ENCODE data around the gene WDR64. TPM values are rescaled to one million over a fixed set of nuclear protein-coding genes. Genes with fewer than 3 reads are reported as not detected.

The WDR64 gene
- total RNA-seq, 1 donor from 2014 or later, result 0.17 TPM

GRCh38 chr1:241707442-241707841, 55.4 kb downstream of the WDR64 start:
- Mint-ChIP-seq H3K27ac (ENCODE audit: unreplicated experiment) (no peak overlapping the region), H3K27me3 (ENCODE audit: low read depth) (peaks cover 3% of the 10 kb centered on the region), H3K36me3 (ENCODE audit: low read depth) (no peaks in the 10 kb centered on the region), H3K9me3 (ENCODE audit: low read depth) (no peaks in the 10 kb centered on the region), H3K4me1 (ENCODE audit: low read depth) (peaks cover 11% of the 10 kb centered on the region), H3K4me3 (ENCODE audit: unreplicated experiment) (no peak overlapping the region)
- no peak for DNase-seq (ENCODE audit: low spot score)
- TF ChIP-seq, protein P1, sequence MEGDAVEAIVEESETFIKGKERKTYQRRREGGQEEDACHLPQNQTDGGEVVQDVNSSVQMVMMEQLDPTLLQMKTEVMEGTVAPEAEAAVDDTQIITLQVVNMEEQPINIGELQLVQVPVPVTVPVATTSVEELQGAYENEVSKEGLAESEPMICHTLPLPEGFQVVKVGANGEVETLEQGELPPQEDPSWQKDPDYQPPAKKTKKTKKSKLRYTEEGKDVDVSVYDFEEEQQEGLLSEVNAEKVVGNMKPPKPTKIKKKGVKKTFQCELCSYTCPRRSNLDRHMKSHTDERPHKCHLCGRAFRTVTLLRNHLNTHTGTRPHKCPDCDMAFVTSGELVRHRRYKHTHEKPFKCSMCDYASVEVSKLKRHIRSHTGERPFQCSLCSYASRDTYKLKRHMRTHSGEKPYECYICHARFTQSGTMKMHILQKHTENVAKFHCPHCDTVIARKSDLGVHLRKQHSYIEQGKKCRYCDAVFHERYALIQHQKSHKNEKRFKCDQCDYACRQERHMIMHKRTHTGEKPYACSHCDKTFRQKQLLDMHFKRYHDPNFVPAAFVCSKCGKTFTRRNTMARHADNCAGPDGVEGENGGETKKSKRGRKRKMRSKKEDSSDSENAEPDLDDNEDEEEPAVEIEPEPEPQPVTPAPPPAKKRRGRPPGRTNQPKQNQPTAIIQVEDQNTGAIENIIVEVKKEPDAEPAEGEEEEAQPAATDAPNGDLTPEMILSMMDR (IDR thresholded peaks at IDR 0.05), result no peak

DNA sequence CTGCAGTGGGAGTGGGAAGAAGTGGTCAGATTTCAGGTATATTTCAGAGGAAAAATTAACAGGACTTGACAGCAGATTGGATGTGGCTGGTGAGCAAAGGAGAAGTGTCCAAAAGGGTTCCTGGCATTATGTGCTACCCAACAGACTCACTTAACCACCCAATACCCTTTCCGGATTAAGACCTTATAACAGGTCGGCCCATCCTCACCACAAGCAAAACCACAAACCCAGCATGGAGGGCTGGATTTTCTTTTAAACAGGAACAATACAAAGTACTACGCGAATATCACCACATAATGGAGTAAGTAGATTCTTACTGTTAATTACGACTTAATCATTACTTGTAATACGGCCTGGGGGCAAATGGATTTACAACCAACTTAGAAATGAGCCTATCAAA, 59.2 kb downstream of the WDR64 start:
- Mint-ChIP-seq H3K4me1 (ENCODE audit: low read depth) (peaks cover 8% of the 10 kb centered on the region), H3K9me3 (ENCODE audit: low read depth) (no peaks in the 10 kb centered on the region), H3K27me3 (ENCODE audit: low read depth) (peaks cover 7% of the 10 kb centered on the region), H3K27ac (ENCODE audit: unreplicated experiment) (no peak overlapping the region), H3K36me3 (ENCODE audit: low read depth) (no peaks in the 10 kb centered on the region), H3K4me3 (ENCODE audit: unreplicated experiment) (no peak overlapping the region)
- DNase-seq (ENCODE audit: low spot score), result no peak
- TF ChIP-seq, protein P1 (IDR thresholded peaks at IDR 0.05), result no peak

DNA sequence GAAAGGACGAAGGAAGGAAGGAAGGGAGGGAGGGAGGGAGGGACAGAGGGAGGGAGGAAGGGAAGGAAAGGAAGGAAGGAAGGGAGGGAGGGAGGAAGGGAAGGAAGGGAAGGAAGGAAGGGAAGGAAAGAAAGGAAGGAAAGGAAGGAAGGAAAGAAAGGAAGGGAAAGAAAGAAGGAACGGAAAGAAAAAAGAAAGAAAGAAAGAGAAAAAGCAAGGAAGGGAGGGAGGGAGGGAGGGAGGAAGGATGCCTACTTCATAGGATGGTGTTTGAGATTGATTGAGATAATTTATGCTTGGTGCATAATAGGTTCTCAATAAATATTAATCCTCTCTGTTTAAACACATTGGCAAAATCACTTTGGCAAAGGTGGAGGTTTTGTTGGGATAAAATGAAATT, 61.2 kb downstream of the WDR64 start:
- no peaks in the 10 kb centered on the region for H3K9me3 Mint-ChIP-seq (ENCODE audit: low read depth)
- no peak for DNase-seq (ENCODE audit: low spot score)
- H3K27ac Mint-ChIP-seq (ENCODE audit: unreplicated experiment), result no peak overlapping the region
- TF ChIP-seq, protein P1 (IDR thresholded peaks at IDR 0.05), result no peak
- no peaks in the 10 kb centered on the region for H3K4me1 Mint-ChIP-seq (ENCODE audit: low read depth)
- H3K27me3 Mint-ChIP-seq (ENCODE audit: low read depth), result peaks cover 14% of the 10 kb centered on the region
- H3K4me3 Mint-ChIP-seq (ENCODE audit: unreplicated experiment), result no peak overlapping the region
- H3K36me3 Mint-ChIP-seq (ENCODE audit: low read depth), result no peaks in the 10 kb centered on the region

DNA sequence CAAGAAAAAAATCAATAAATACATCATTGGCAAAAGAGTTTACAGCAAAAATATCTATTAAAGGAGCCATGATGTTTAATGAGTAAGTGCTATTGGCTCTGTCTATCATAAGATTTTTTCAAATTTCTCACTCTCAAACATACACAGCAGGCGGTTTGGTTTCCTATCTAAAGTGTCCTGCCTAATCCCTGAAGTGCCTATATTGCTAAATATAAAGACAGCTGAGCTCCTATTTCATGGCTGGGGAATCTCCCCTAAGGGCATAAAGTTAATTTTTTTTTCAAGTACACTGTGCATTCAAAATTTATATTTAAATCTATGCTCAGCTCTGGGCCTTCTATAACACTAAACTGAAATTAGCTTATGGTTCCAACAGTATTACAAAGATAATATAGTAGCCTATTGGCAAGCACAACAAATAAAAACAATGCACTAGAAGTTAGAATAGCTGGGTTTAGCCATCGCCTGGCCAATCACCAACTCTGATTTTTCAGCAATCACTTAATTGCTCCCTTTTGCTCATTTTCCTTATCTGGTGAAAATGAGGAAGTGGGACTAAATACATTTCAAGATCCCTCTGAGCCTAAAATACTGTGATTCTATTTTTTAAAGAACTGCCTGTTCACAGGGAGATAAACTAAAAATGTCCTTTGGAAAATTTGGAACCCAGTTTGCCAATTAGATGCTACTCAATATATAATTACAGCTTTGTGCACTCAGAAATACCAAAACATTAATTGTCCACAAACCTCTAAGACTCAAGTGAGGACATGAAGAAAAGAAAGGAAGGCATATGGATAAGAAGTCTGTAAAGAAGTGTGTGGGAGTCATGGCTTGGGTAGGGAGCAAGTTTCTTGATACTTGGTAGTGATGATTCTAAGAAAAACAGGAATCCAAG, 62.5 kb downstream of the WDR64 start:
- H3K27ac Mint-ChIP-seq (ENCODE audit: unreplicated experiment), result no peak overlapping the region
- H3K9me3 Mint-ChIP-seq (ENCODE audit: low read depth), result no peaks in the 10 kb centered on the region
- no peak for DNase-seq (ENCODE audit: low spot score)
- no peaks in the 10 kb centered on the region for H3K4me1 Mint-ChIP-seq (ENCODE audit: low read depth)
- no peaks in the 10 kb centered on the region for H3K36me3 Mint-ChIP-seq (ENCODE audit: low read depth)
- peaks cover 14% of the 10 kb centered on the region for H3K27me3 Mint-ChIP-seq (ENCODE audit: low read depth)
- H3K4me3 Mint-ChIP-seq (ENCODE audit: unreplicated experiment), result no peak overlapping the region
- TF ChIP-seq, protein P1 (IDR thresholded peaks at IDR 0.05), result no peak

DNA sequence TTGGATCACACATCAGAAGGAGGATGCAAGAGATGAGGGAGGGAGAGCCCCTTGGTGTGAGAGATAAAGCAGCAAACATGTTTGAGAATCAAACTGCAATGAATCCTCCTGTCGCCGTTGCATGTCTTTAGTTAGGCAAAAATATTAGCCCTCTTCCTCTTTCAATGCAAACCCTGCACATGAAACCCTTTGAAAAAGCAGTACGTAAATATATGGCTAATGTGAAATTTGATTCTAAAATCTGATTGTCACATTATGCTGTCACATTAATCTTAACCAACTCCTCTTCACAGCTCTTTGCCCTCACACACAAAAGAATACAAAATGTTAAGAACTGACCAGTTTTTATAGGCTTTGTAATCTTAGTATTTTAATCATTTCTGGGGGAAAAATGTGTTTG, 63.4 kb downstream of the WDR64 start:
- DNase-seq (ENCODE audit: low spot score), result no peak
- no peak overlapping the region for H3K4me3 Mint-ChIP-seq (ENCODE audit: unreplicated experiment)
- peaks cover 16% of the 10 kb centered on the region for H3K27me3 Mint-ChIP-seq (ENCODE audit: low read depth)
- H3K4me1 Mint-ChIP-seq (ENCODE audit: low read depth), result no peaks in the 10 kb centered on the region
- H3K36me3 Mint-ChIP-seq (ENCODE audit: low read depth), result no peaks in the 10 kb centered on the region
- TF ChIP-seq, protein P1 (IDR thresholded peaks at IDR 0.05), result no peak
- peaks cover 2% of the 10 kb centered on the region for H3K9me3 Mint-ChIP-seq (ENCODE audit: low read depth)
- H3K27ac Mint-ChIP-seq (ENCODE audit: unreplicated experiment), result no peak overlapping the region
